GM19193 (cell line): ENCODE data around the gene SLC25A5.

Source experiments
- POLR2A ChIP-seq: IDR thresholded peaks from 4 replicates; pipeline ENCODE4 v1.6.1; 2011; ENCODE audit not compliant: insufficient read depth, insufficient read length; ENCODE audit errors: extremely low read depth

The SLC25A5 gene

GRCh38 chrX:119495734-119496726 lies 27.8 kb downstream of the SLC25A5 start:
- no peak for TF ChIP-seq POLR2A

- TF ChIP-seq POLR2A: no peak
Observed at GRCh38 chrX:119497185-119497584, 28.9 kb downstream of the SLC25A5 start.

- no peak for TF ChIP-seq POLR2A
Observed at GRCh38 chrX:119500061-119500800, 32.0 kb downstream of the SLC25A5 start.

GRCh38 chrX:119501511-119502148 lies 33.4 kb downstream of the SLC25A5 start:
- no peak for TF ChIP-seq POLR2A

GRCh38 chrX:119502727-119503483 lies 34.7 kb downstream of the SLC25A5 start:
- no peak for TF ChIP-seq POLR2A

GRCh38 chrX:119503484-119503861 lies 35.2 kb downstream of the SLC25A5 start:
- no peak for TF ChIP-seq POLR2A

- no peak for TF ChIP-seq POLR2A
Observed at GRCh38 chrX:119505945-119506344, 37.7 kb downstream of the SLC25A5 start.

- TF ChIP-seq POLR2A: no peak
Observed at GRCh38 chrX:119507206-119507605, 39.0 kb downstream of the SLC25A5 start.

- no peak for TF ChIP-seq POLR2A
Observed at GRCh38 chrX:119512146-119512800, 44.0 kb downstream of the SLC25A5 start.

- TF ChIP-seq POLR2A: no peak
Observed at GRCh38 chrX:119516157-119516702, 48.0 kb downstream of the SLC25A5 start.

- no peak for TF ChIP-seq POLR2A
Observed at GRCh38 chrX:119518371-119518770, 50.1 kb downstream of the SLC25A5 start.
